ENCODE measurements around the gene PSMD11.

DNA sequence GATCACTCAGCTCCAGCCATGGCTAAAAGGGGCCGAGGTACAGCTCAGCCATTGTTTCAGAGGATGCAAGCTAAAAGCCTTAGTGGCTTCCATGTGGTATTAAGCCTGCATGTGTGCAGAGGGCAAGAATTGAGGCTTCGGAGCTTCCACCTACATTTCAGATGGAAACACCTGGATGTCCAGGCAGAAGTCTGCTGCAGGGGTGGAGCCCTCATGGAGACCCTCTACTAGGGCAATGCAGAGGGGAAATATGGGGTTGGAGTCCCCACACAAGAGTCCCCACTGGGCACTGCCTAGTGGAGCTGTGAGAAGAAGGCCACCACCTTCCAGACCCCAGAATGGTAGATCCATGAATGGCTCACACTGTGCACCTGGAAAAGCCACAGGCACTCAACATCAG lies 14.7 kb upstream of the PSMD11 start:
- no peak for TF ChIP-seq CTCF (conservative IDR thresholded peaks at IDR 0.05 in 1 of 2, IDR thresholded peaks at IDR 0.05 in 1 of 2; ENCODE audit: extremely low read depth in 1 of 2, insufficient read depth in 1 of 2, low read depth in 1 of 2, low read length in 2 of 2)
- TF ChIP-seq EZH2 (IDR thresholded peaks at IDR 0.05; ENCODE audit: borderline replicate concordance, low read length) = no peak
